K562 (cell line): ENCODE results near the gene ANKS1A.

ENCODE experiments used
- NR2C2 ChIP-seq, 2 experiments: fragments of 200-800 bp in 1 of 2; sonication (Bioruptor generic) in 1 of 2; sonication (generic) in 1 of 2; formaldehyde crosslinking in 1 of 2; IDR thresholded peaks; 2 replicates each; pipeline versions ENCODE4 v1.6.1 to v1.8.0; 2016 to 2022; ENCODE audit warnings: mild to moderate bottlenecking in 1 of 2, missing compliant biosample characterization in 1 of 2, missing genetic modification characterization in 1 of 2, missing genetic modification reagents in 1 of 2
- POLR2AphosphoS5 ChIP-seq: IDR thresholded peaks from 2 replicates; pipeline ENCODE4 v1.6.1; 2011; ENCODE audit warnings: mild to moderate bottlenecking, low read depth, low read length, moderate library complexity; ENCODE audit not compliant: control insufficient read depth, insufficient read depth
- YY1 ChIP-seq, 3 experiments: IDR thresholded peaks; 2 replicates each; pipeline ENCODE4 v1.6.1; 2011; ENCODE audit warnings: low read length in 2 of 3, mild to moderate bottlenecking in 2 of 3, moderate library complexity in 2 of 3, borderline replicate concordance in 1 of 3, control low read depth in 1 of 3, low read depth in 1 of 3; ENCODE audit not compliant: insufficient read depth in 3 of 3, insufficient replicate concordance in 2 of 3, control insufficient read depth in 1 of 3, insufficient read length in 1 of 3; ENCODE audit errors: extremely low read depth in 1 of 3

- TF ChIP-seq YY1 (IDR thresholded peaks at IDR 0.05; ENCODE audit: borderline replicate concordance in 1 of 3, control insufficient read depth in 1 of 3, extremely low read depth in 1 of 3, insufficient read depth in 3 of 3, insufficient read length in 1 of 3, insufficient replicate concordance in 2 of 3, low read depth in 1 of 3, low read length in 2 of 3) (no peak), POLR2AphosphoS5 (no peak), NR2C2 (CRISPR knock-in tag; IDR thresholded peaks at IDR 0.05) (no peak), NR2C2 (tag; IDR thresholded peaks at IDR 0.05) (no peak)
These were observed 126.9 kb downstream of the ANKS1A start for GRCh38 chr6:35015996-35016395.
